Measurements from ENCODE around the gene CTBP2. TPM values are rescaled to one million over a fixed set of nuclear protein-coding genes. Genes with fewer than 3 reads are reported as not detected.

The CTBP2 gene
- total RNA-seq, 4 donors from 2014 or later, result 69.7 to 125 (median 84.7) TPM

- Histone ChIP-seq H3K4me1 (peaks cover 51 to 82% (median 71%) of the 10 kb centered on the region in 4 donors), H3K27me3 (no peaks in the 10 kb centered on the region), H3K36me3 (no peaks in the 10 kb centered on the region), H3K27ac (replicated peaks in 1 of 4) (peak overlapping the region in 2 of 4 donors; percentile 5 to 28), H3K9me3 (no peaks in the 10 kb centered on the region), H3K4me3 (no peak overlapping the region)
- TF ChIP-seq CTCF (IDR thresholded peaks at IDR 0.05) (no peak), EP300 (IDR thresholded peaks at IDR 0.05) (no peak), POLR2AphosphoS5 (IDR thresholded peaks at IDR 0.05) (no peak), POLR2A (IDR thresholded peaks at IDR 0.05; ENCODE audit: low read depth) (no peak)
- no peak for DNase-seq (ENCODE audit: extremely low spot score)
- 74% methylated on average over 14 of the region's 17 CpGs for WGBS
- intact Hi-C loops (cut with DNase I), result loop anchor here (10.0 kb wide), 1 partner anchor 301 kb away; no protein-coding TSS in a partner anchor
These were observed 116.3 kb downstream of the CTBP2 start for GRCh38 chr10:125043841-125044658.

- no peaks in the 10 kb centered on the region for H3K27me3 ChIP-seq
- DNase-seq (ENCODE audit: extremely low spot score), result no peak
- peaks cover 0 to 6% (median 2%) of the 10 kb centered on the region in 4 donors for H3K36me3 ChIP-seq
- no peak overlapping the region for H3K4me3 ChIP-seq
- 86% methylated on average over 9 of the region's 9 CpGs for WGBS
- peaks cover 57 to 81% (median 75%) of the 10 kb centered on the region in 4 donors for H3K4me1 ChIP-seq
- TF ChIP-seq CTCF (IDR thresholded peaks at IDR 0.05), result no peak
- no peak for TF ChIP-seq EP300 (IDR thresholded peaks at IDR 0.05)
- no peak for TF ChIP-seq POLR2A (IDR thresholded peaks at IDR 0.05; ENCODE audit: low read depth)
- TF ChIP-seq POLR2AphosphoS5 (IDR thresholded peaks at IDR 0.05), result no peak
- no peaks in the 10 kb centered on the region for H3K9me3 ChIP-seq
- intact Hi-C loops (cut with DNase I), result loop anchor here (10.0 kb wide), 1 partner anchor 303 kb away; no protein-coding TSS in a partner anchor
- no peak overlapping the region for H3K27ac ChIP-seq (replicated peaks in 1 of 4)
These were observed 118.4 kb downstream of the CTBP2 start for GRCh38 chr10:125041856-125042506.

- no peaks in the 10 kb centered on the region for H3K9me3 ChIP-seq
- no peak for TF ChIP-seq CTCF (IDR thresholded peaks at IDR 0.05)
- TF ChIP-seq POLR2AphosphoS5 (IDR thresholded peaks at IDR 0.05), result no peak
- no peak for TF ChIP-seq EP300 (IDR thresholded peaks at IDR 0.05)
- TF ChIP-seq POLR2A (IDR thresholded peaks at IDR 0.05; ENCODE audit: low read depth), result no peak
- H3K36me3 ChIP-seq, result peaks cover 0 to 9% (median 3%) of the 10 kb centered on the region in 4 donors
- intact Hi-C loops (cut with DNase I), result no loop called here
- no peak overlapping the region for H3K4me3 ChIP-seq
- H3K27ac ChIP-seq (replicated peaks in 1 of 4), result no peak overlapping the region
- no peaks in the 10 kb centered on the region for H3K27me3 ChIP-seq
- no peak for DNase-seq (ENCODE audit: extremely low spot score)
- H3K4me1 ChIP-seq, result peaks cover 55 to 86% (median 76%) of the 10 kb centered on the region in 4 donors
- WGBS, result 72% methylated on average over 10 of the region's 15 CpGs
These were observed 121.0 kb downstream of the CTBP2 start for GRCh38 chr10:125039354-125039769.

- Histone ChIP-seq H3K9me3 (no peaks in the 10 kb centered on the region), H3K4me1 (peaks cover 49 to 80% (median 71%) of the 10 kb centered on the region in 4 donors), H3K27ac (replicated peaks in 1 of 4) (no peak overlapping the region), H3K36me3 (peaks cover 0 to 9% (median 3%) of the 10 kb centered on the region in 4 donors), H3K27me3 (no peaks in the 10 kb centered on the region), H3K4me3 (no peak overlapping the region)
- WGBS, result 66% methylated on average over 8 of the region's 8 CpGs
- DNase-seq (ENCODE audit: extremely low spot score), result no peak
- TF ChIP-seq POLR2AphosphoS5 (IDR thresholded peaks at IDR 0.05), result no peak
- TF ChIP-seq CTCF (IDR thresholded peaks at IDR 0.05), result peak in 2 of 3 experiments; percentile 30 to 35
- TF ChIP-seq EP300 (IDR thresholded peaks at IDR 0.05), result no peak
- no peak for TF ChIP-seq POLR2A (IDR thresholded peaks at IDR 0.05; ENCODE audit: low read depth)
- intact Hi-C loops (cut with DNase I), result no loop called here
These were observed 121.7 kb downstream of the CTBP2 start for GRCh38 chr10:125038637-125039036.
